Activated CD4-positive, alpha-beta memory T cell treated with anti-CD3 and anti-CD28 coated beads for 36 hours (primary cell): ENCODE measurements around the gene PADI6. TPM values are rescaled to one million over a fixed set of nuclear protein-coding genes. Genes with fewer than 3 reads are reported as not detected.
A peak's percentile ranks its signal among the peaks of the same experiment; 100 is the strongest.

Source experiments
- CTCF ChIA-PET: fragments of 350-600 bp; sonication (Branson Sonifier 250); formaldehyde crosslinking; loops from one replicate; lab custom pipeline; 2021; ENCODE audit warnings: antibody characterized with exemption, inconsistent platforms; lab: Charles Lee
- POLR2A ChIA-PET: fragments of 350-600 bp; sonication (Branson Sonifier 250); formaldehyde crosslinking; loops from one replicate; lab custom pipeline; 2021; ENCODE audit warnings: antibody characterized with exemption; lab: Charles Lee
- DNase-seq: peaks from one replicate; pipeline ENCODE4 v3.0.0-alpha.2; 2020
- H3K27ac Mint-ChIP-seq: one replicate; pipeline ENCODE4 v1.8.0; 2021; ENCODE audit warnings: mixed read lengths
- H3K27me3 Mint-ChIP-seq: one replicate; pipeline ENCODE4 v1.8.0; 2021; ENCODE audit warnings: mixed read lengths
- H3K36me3 Mint-ChIP-seq: one replicate; pipeline ENCODE4 v1.8.0; 2021; ENCODE audit warnings: mixed read lengths
- H3K4me1 Mint-ChIP-seq: one replicate; pipeline ENCODE4 v1.8.0; 2021; ENCODE audit warnings: low read depth, mixed read lengths
- H3K4me3 Mint-ChIP-seq: one replicate; pipeline ENCODE4 v1.8.0; 2021; ENCODE audit warnings: mild to moderate bottlenecking, mixed read lengths
- H3K9me3 Mint-ChIP-seq: one replicate; pipeline ENCODE4 v1.8.0; 2021; ENCODE audit warnings: mixed read lengths
- intact Hi-C: fragments of 100-400 bp; cut with micrococcal nuclease; formaldehyde crosslinking; loops from one replicate; pipeline ENCODE4 v1.15.1; 2023
- total RNA-seq, 2 experiments: library from RNA; stranded (reverse); gene quantifications; one replicate each; pipeline ENCODE4 v1.2.3, GENCODE V29; 2021

Gene PADI6
- total RNA-seq, 2 experiments from 2014 or later, result not detected

DNA sequence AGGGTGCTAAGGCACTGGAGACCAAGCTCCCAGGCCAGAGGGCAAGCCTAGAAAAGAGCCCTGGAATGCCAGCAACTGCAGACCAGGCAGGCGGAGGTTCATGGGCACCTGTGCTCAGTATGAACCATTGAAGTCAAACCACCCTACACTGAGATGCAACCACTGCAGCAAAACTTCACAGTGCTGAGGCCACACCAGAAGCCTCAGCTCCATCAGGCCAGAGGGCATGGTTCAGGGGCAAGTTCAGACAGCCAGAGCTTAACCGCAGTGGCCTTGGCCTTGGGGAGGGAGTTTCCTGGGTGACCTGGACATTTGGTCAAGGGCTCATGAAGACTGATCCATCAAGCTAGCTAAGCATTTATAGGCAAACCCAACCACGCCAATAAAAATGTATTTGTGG is 60.4 kb downstream of the PADI6 start:
- H3K9me3 Mint-ChIP-seq, result no peaks in the 10 kb centered on the region
- no peak for DNase-seq
- ChIA-PET POLR2A (no interaction called here), CTCF (interaction anchor here (0.9 kb wide), 1 partner anchor 13 kb away, joined by 3 read pairs; no protein-coding TSS in a partner anchor)
- H3K36me3 Mint-ChIP-seq, result peaks cover 35% of the 10 kb centered on the region
- intact Hi-C loops, result no loop called here
- peaks cover 50% of the 10 kb centered on the region for H3K4me1 Mint-ChIP-seq
- no peaks in the 10 kb centered on the region for H3K27me3 Mint-ChIP-seq
- no peak overlapping the region for H3K27ac Mint-ChIP-seq
- H3K4me3 Mint-ChIP-seq, result no peak overlapping the region

DNA sequence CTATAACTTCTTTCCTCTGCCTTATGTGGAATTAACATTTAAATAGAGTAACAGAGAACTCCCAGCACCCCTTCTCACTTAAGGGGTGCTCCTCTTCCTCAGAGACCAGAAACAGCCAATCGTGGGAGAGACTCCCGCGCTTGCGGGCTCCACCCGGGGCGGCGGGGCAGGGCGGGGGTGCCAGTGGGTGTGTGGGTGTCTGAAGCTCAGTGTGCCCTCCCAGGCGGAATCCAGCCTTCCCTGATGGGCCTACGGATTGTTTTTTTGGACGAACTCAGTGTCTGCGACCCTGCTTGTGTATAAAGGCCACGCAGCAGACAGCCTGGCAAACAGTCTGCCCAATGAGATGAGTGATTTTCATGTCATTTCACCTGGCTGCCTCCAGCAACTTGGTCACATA is 61.3 kb downstream of the PADI6 start:
- peaks cover 35% of the 10 kb centered on the region for H3K36me3 Mint-ChIP-seq

GRCh38 chr1:17434016-17434415 is 62.0 kb downstream of the PADI6 start:
- no peak for DNase-seq
- intact Hi-C loops, result no loop called here
- H3K36me3 Mint-ChIP-seq, result peaks cover 36% of the 10 kb centered on the region
- H3K4me3 Mint-ChIP-seq, result no peak overlapping the region
- H3K27ac Mint-ChIP-seq, result no peak overlapping the region
- ChIA-PET POLR2A (no interaction called here), CTCF (interaction anchor here (0.6 to 1.5 kb wide), 2 partner anchors 13 to 18 kb away, joined by 4 read pairs; no protein-coding TSS in a partner anchor)
- no peaks in the 10 kb centered on the region for H3K27me3 Mint-ChIP-seq
- H3K9me3 Mint-ChIP-seq, result no peaks in the 10 kb centered on the region
- H3K4me1 Mint-ChIP-seq, result peaks cover 49% of the 10 kb centered on the region

More for the DNA sequence above, 61.3 kb downstream of the PADI6 start:
- H3K9me3 Mint-ChIP-seq, result no peaks in the 10 kb centered on the region
- H3K4me1 Mint-ChIP-seq, result peaks cover 50% of the 10 kb centered on the region
- no peak overlapping the region for H3K27ac Mint-ChIP-seq
- no peaks in the 10 kb centered on the region for H3K27me3 Mint-ChIP-seq
- POLR2A ChIA-PET, result no interaction called here
- no peak overlapping the region for H3K4me3 Mint-ChIP-seq
- CTCF ChIA-PET, result no interaction called here
- intact Hi-C loops, result no loop called here
- no peak for DNase-seq

DNA sequence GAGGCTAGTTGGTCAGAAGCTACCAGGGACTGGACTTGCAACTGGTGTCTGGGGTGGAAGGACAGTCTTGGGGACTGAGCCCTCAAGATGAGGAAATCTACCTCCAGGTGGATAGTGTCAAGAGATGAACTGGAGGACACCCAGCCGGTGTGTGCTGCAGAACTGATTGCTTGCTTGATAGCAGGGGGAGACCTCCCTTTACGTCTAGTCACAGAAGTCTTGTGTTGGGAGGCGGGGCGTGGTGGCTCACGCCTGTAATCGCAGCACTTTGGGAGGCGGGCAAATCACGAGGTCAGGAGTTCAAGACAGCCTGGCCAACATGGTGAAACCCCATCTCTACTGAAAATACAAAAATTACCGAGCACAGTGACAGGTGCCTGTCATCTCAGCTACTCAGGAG is 62.6 kb downstream of the PADI6 start:
- H3K4me3 Mint-ChIP-seq, result no peak overlapping the region
- POLR2A ChIA-PET, result no interaction called here
- no peaks in the 10 kb centered on the region for H3K27me3 Mint-ChIP-seq
- H3K27ac Mint-ChIP-seq, result no peak overlapping the region
- peaks cover 44% of the 10 kb centered on the region for H3K4me1 Mint-ChIP-seq
- H3K36me3 Mint-ChIP-seq, result peaks cover 35% of the 10 kb centered on the region
- intact Hi-C loops, result no loop called here
- no peak for DNase-seq
- H3K9me3 Mint-ChIP-seq, result no peaks in the 10 kb centered on the region
- CTCF ChIA-PET, result interaction anchor here (0.6 to 1.5 kb wide), 2 partner anchors 14 to 17 kb away, joined by 4 read pairs; no protein-coding TSS in a partner anchor

DNA sequence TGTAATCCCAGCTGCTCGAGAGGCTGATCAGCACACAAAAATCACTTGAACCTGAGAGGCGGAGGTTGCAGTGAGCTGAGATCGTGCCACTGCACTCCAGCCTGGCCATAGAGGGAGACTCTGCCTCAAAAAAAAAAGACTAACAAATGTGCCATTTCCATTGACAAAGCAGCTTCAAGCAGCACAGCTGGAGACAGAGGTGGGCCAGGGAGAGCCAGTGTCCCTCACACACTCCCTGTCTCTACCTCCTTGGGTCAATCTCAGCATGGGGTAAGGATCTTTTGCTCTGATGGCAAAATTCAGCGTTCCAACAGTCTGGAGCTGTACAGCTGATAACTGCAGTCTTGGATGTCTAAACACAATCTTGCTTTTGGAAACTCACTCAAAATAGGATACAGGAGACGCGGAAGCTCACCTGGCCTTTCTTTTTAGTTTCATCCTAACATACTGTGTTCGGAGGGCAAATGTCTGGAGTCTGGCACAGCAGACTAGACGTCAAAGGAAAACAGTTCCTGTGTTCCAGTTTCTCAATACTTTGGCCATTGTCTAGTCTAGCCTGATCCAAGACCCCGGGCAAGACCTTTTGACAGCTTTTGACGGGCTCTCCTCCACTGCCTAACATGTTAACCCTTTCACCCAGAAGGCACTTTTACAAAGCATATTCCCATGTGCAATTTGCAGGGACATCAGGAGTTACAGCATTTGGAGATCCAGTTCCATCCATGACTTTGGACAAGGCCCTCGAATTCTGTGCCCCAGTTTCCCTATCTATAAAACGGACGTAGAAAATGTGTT is 64.6 kb downstream of the PADI6 start:
- no peak for DNase-seq
- Mint-ChIP-seq H3K9me3 (no peaks in the 10 kb centered on the region), H3K36me3 (peaks cover 36% of the 10 kb centered on the region), H3K4me3 (peak overlapping the region; percentile 76), H3K27ac (peak overlapping the region; percentile 69), H3K27me3 (no peaks in the 10 kb centered on the region), H3K4me1 (peaks cover 54% of the 10 kb centered on the region)
- POLR2A ChIA-PET, result no interaction called here
- intact Hi-C loops, result no loop called here
- CTCF ChIA-PET, result interaction anchor here (0.6 to 1.1 kb wide), 5 partner anchors 12 to 476 kb away, joined by 3 to 5 read pairs (median 3); no protein-coding TSS in a partner anchor

- peaks cover 54% of the 10 kb centered on the region for H3K4me1 Mint-ChIP-seq
- ChIA-PET CTCF (interaction anchor here (2.2 kb wide), 1 partner anchor 16 kb away, joined by 10 read pairs; no protein-coding TSS in a partner anchor), POLR2A (no interaction called here)
- no peak for DNase-seq
- no peaks in the 10 kb centered on the region for H3K9me3 Mint-ChIP-seq
- H3K27me3 Mint-ChIP-seq, result no peaks in the 10 kb centered on the region
- H3K36me3 Mint-ChIP-seq, result peaks cover 34% of the 10 kb centered on the region
- intact Hi-C loops, result no loop called here
- peak overlapping the region; percentile 69 for H3K27ac Mint-ChIP-seq
- peak overlapping the region; percentile 76 for H3K4me3 Mint-ChIP-seq
These were observed 65.2 kb downstream of the PADI6 start for GRCh38 chr1:17437260-17437579.

GRCh38 chr1:17437580-17438317 is 65.8 kb downstream of the PADI6 start:
- intact Hi-C loops, result loop anchor here (2.0 kb wide), 2 partner anchors 17 to 533 kb away; no protein-coding TSS in a partner anchor
- ChIA-PET POLR2A (interaction anchor here (1.0 to 1.6 kb wide), 2 partner anchors 9 to 12 kb away, joined by 3 to 4 read pairs; no protein-coding TSS in a partner anchor), CTCF (interaction anchor here (0.7 to 2.2 kb wide), 2 partner anchors 16 to 486 kb away, joined by 3 to 10 read pairs; no protein-coding TSS in a partner anchor)
- Mint-ChIP-seq H3K36me3 (peaks cover 34% of the 10 kb centered on the region), H3K9me3 (no peaks in the 10 kb centered on the region), H3K4me3 (peak overlapping the region; percentile 76), H3K27me3 (no peaks in the 10 kb centered on the region), H3K27ac (peak overlapping the region; percentile 69), H3K4me1 (peaks cover 54% of the 10 kb centered on the region)
- peak; percentile 63 for DNase-seq

DNA sequence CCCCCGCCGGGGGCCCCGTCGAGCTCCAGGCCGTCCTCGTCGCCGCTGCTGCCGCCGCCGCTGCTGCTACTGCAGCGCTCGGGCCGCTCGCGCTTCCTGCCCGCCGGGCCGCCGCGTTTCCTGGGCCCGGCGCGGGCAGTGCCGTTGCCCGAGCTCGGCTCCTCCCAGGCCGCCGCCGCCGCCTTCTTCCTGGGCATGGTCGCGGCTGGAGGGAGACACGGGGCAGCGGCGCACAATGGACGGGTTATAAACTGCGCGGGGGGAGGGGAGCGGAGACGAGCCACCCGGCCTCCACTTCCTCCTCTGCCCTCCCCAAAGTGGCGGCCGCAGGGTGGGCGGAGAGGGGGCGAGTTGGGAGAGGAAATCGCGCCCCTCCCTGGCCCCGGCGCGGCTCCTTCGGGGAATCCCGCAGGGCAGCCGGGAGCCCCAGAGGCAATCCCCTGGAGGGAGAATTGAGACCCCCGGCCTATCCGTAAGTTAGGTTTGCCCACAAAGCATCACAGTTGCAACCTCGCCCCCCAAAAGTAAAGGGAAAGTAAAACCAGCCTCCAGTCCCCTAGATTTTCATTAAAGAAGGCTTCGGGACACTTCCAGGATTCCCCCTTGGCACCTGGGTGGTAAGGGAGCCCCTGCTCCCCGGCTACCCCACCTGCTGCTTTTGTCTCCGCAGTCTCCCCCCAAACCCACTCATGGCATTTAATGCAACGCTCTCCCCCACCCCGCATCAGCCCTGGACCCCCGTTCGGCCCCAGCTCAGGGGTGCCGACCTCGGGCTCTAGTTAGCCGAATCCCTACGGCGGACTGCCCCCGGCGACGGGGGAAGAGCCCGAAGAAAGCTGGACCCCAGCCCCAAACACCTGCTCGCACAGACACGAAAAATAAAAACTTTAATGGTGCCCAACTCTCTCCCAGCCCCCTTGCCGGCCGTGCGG is 66.6 kb downstream of the PADI6 start:
- H3K27me3 Mint-ChIP-seq, result no peaks in the 10 kb centered on the region
- ChIA-PET CTCF (interaction anchor here (0.7 to 2.2 kb wide), 3 partner anchors 14 to 487 kb away, joined by 3 to 10 read pairs (median 5); no protein-coding TSS in a partner anchor), POLR2A (interaction anchor here (1.0 to 1.6 kb wide), 2 partner anchors 10 to 13 kb away, joined by 3 to 4 read pairs; no protein-coding TSS in a partner anchor)
- H3K36me3 Mint-ChIP-seq, result peaks cover 33% of the 10 kb centered on the region
- peak overlapping the region; percentile 95 for H3K27ac Mint-ChIP-seq
- H3K9me3 Mint-ChIP-seq, result no peaks in the 10 kb centered on the region
- peaks cover 52% of the 10 kb centered on the region for H3K4me1 Mint-ChIP-seq
- intact Hi-C loops, result loop anchor here (2.0 kb wide), 2 partner anchors 18 to 534 kb away; no protein-coding TSS in a partner anchor
- peak overlapping the region; percentile 88 for H3K4me3 Mint-ChIP-seq
- DNase-seq, result peak; percentile 84

DNA sequence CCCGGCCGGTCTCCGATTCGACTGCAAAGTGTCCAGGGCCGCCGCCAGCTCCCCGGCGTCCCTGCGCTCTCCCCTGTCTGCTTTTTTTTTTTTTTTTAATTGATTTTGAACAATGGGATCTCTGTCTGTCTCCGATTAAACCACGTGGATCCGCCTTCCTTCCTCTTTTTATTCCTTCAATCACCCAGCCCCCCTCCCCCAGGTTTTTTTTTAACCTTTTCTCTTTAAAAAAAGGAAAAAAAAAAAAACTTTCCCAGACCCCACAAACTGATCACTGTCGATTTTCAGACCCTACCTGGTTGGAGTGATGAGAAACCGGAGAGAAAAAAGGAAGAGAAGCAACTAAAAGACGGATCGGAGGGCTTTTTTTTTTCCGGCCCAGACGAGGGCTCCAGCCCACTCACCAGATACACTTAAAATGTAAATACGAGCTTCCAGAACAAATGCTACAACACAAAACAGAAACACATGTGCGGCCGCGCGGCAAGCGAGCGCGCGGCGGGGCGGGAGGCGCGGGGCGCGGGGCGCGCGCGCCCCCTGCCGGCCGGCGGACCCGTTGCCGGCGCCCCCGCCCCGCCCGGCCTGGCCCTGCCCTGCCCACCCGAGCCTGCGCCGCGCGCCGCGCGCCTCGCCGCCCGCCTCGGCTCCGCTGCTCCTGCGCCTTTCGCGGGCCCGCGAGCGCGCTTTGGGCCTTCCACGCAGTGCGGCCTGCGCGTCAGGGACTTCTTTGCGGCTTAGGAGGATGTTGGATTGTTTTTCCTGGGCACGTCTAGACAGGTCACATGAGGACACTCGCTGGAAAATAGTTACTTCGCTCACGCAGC is 67.5 kb downstream of the PADI6 start, which contains the start of gene RCC2:
RCC2 (minus strand) TSS at position 428 of the 824 bp plus-strand sequence. CDS start 1,163 bp downstream, outside the sequence.
- Mint-ChIP-seq H3K4me3 (peak within 1 kb of the TSS; percentile 88), H3K4me1 (peaks cover 43% of the 10 kb centered on the region), H3K9me3 (no peaks in the 10 kb centered on the region), H3K27ac (peak within 1 kb of the TSS; percentile 95), H3K27me3 (no peaks in the 10 kb centered on the region), H3K36me3 (peaks cover 29% of the 10 kb centered on the region)
- DNase-seq, result peak; percentile 79
- ChIA-PET POLR2A (interaction anchor here (1.6 kb wide), 1 partner anchor 14 kb away, joined by 3 read pairs; no protein-coding TSS in a partner anchor), CTCF (interaction anchor here (0.5 to 2.2 kb wide), 3 partner anchors 13 to 18 kb away, joined by 3 to 10 read pairs (median 5); no protein-coding TSS in a partner anchor)
- intact Hi-C loops, result loop anchor here (2.0 kb wide), 2 partner anchors 19 to 535 kb away; no protein-coding TSS in a partner anchor

- Mint-ChIP-seq H3K9me3 (no peaks in the 10 kb centered on the region), H3K27ac (peak overlapping the region; percentile 64), H3K4me1 (peaks cover 35% of the 10 kb centered on the region), H3K4me3 (peak overlapping the region; percentile 74), H3K27me3 (no peaks in the 10 kb centered on the region), H3K36me3 (peaks cover 25% of the 10 kb centered on the region)
- ChIA-PET CTCF (interaction anchor here (0.5 to 0.8 kb wide), 2 partner anchors 13 to 21 kb away, joined by 3 to 4 read pairs; no protein-coding TSS in a partner anchor), POLR2A (no interaction called here)
- intact Hi-C loops, result no loop called here
- DNase-seq, result no peak
These were observed 68.3 kb downstream of the PADI6 start for GRCh38 chr1:17440074-17440826.
